HG03442 (cell line): ENCODE data around the gene ZBED2.
"Not testable (repeated sequence)": the region's sequence is repeated elsewhere in the genome, so short reads cannot be mapped to it uniquely, and the experiment has no call there.

Experiments used
- ATAC-seq: cut with Tn5 transposase; IDR thresholded peaks from one replicate; pipeline ENCODE4 v1.9.1; 2021; ENCODE audit warnings: mild to moderate bottlenecking, moderate library complexity; ENCODE audit not compliant: unreplicated experiment

ZBED2 gene

DNA sequence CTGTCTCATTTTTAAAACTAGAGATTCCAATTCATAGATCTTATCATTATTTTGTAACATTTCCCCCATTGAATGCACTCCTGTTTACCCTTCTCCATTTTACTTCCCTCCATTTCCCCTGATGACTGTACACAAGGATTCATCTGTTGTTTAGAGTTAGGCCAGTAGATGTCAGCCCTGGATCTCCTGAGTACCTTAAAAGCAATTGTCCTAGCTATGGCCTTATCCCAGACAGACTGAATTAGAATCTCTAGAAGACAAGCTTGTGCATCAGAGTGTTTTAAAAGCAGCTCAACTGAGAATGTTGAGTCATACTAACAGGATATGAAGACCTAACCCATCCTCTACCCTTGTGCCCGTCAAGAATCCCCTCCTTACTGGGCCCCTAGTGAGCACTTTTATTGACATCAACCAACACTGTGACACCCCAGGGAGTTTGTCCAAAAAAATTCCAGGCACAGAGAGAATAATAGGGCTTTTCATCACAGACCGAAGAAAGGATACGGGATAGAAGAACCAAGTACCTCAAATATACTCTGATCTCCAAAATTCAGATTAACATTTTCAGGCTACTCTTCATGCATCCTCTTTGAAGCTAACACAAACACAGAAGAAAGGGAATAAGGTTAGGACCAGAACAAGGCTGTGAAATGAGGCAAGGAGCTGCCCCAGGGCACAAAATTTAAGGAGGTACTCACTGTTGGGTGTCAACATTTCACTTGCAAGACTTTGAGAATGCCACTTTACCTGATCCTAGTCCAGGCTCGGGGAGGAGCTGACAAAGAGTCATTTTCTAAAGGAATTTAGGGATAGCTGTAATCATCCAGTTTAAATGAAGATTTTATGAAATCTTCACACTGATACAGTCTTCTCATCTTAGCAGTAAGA lies 17.1 kb downstream of the ZBED2 start:
- ATAC-seq, result peak; percentile 97

DNA sequence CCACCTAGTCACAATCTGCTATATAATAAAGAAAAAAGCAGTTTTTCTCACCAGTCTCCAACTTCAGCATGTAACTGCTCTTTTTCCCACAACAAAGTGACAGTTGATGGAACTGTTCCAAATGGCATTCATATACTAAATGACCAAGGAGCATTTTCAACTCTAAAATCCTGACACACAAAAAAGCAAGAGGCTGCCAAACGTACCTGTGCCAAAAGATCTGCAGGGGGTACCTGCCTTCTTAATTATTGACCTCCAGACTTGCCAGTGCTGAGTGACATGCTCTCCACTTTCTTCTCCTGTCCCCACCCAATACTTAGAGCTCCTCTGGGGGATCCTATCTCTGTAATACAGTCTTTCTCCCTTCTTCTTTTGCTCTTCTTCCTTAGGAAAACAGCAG lies 18.0 kb downstream of the ZBED2 start:
- no peak for ATAC-seq

GRCh38 chr3:111571907-111572460 lies 23.2 kb downstream of the ZBED2 start:
- ATAC-seq, result no peak

GRCh38 chr3:111571282-111571681 lies 23.9 kb downstream of the ZBED2 start:
- ATAC-seq, result no peak

GRCh38 chr3:111570404-111571030 lies 24.6 kb downstream of the ZBED2 start:
- ATAC-seq, result no peak

GRCh38 chr3:111568911-111569310 lies 26.2 kb downstream of the ZBED2 start:
- no peak for ATAC-seq

- ATAC-seq, result no peak
Observed at GRCh38 chr3:111568355-111568754, 26.8 kb downstream of the ZBED2 start.

- no peak for ATAC-seq
Observed at GRCh38 chr3:111566844-111567243, 28.3 kb downstream of the ZBED2 start.

DNA sequence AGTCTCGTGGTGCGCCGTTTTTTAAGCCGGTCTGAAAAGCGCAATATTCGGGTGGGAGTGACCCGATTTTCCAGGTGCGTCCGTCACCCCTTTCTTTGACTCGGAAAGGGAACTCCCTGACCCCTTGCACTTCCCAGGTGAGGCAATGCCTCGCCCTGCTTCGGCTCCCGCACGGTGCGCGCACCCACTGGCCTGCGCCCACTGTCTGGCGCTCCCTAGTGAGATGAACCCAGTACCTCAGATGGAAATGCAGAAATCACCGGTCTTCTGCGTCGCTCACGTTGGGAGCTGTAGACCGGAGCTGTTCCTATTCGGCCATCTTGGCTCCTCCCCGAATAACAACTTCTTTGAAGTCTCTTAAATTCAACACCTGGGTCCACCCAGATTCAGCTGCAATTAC lies 33.2 kb downstream of the ZBED2 start:
- ATAC-seq, result not testable (repeated sequence)

DNA sequence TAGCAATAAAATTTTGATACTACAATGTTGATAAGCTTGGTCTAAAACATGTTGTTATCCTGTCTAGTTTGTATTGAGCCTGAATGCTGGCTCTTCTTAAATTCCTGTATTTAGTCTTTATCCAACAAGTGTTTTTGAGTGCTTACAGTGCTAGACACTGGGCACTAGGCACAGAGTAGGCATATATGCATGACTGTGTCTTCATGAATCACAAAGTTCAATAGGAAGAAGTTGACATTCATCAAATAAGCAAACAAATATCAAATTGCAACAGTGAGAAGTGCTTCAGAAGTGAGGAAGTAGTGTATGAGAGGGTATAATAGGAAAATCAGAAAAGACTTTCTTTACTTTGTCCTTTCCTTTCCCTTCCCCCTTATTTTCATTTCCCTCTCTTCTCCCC lies 46.4 kb downstream of the ZBED2 start:
- no peak for ATAC-seq

GRCh38 chr3:111548092-111548491 lies 47.1 kb downstream of the ZBED2 start:
- peak; percentile 71 for ATAC-seq

DNA sequence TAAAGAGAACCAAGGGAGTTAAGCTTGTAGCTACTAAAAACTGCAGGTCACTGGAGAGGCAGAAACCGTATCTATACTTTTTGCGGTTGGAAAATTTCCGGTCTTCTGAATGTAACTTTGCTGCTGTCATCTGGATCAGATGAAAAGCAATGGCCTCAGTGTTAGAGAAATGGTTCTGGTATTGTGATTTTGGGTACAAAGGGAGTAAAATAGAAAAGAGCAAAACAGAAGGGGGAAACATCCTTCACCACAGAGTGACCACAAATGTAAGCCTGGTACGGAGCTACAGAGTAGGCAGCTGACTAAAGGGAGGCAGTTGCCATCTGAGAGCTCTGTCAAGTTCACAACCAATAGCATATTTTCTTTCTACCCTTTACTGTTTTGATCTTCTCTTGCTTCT lies 47.5 kb downstream of the ZBED2 start:
- peak; percentile 80 for ATAC-seq

DNA sequence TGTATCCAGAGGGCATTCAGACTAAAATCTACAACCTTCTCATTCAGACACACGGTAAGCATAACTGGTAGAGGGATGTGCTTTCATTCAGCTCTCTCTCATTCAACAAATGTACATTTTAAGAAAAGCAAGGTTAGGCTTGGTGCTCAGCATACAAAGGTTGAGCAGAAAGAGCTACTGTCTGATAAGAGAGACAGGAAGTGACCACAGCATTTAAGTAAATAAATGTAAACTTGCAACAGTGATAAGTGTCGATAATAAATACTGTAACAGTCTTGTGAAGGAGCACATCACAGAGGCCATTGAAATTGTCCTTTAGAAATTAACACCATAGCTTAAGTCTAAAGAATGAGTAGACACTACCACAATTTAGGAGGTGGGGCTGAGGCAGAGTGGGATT lies 49.8 kb downstream of the ZBED2 start:
- ATAC-seq, result no peak
